Endodermal cell (in vitro differentiated cells): Measurements from ENCODE around the gene BTG2. TPM values are rescaled to one million over a fixed set of nuclear protein-coding genes. Genes with fewer than 3 reads are reported as not detected.

ENCODE experiments used
- DNase-seq: peaks from one replicate; pipeline ENCODE4 v3.0.0-alpha.2; 2017
- H3K27ac ChIP-seq: 2 replicates; pipeline ENCODE4 v1.5.1; 2013; ENCODE audit warnings: mild to moderate bottlenecking, low read depth, low read length, moderate library complexity
- H3K27me3 ChIP-seq: 2 replicates; pipeline ENCODE4 v1.6.1; 2013; ENCODE audit warnings: mild to moderate bottlenecking, low read length, moderate library complexity; ENCODE audit not compliant: insufficient read depth, control insufficient read depth, poor library complexity, severe bottlenecking
- H3K36me3 ChIP-seq: 2 replicates; pipeline ENCODE4 v1.7.0; 2013; ENCODE audit warnings: mild to moderate bottlenecking, low read length, moderate library complexity; ENCODE audit not compliant: control insufficient read depth, insufficient read depth
- H3K4me1 ChIP-seq: one replicate; pipeline ENCODE4 v1.7.0; 2013; ENCODE audit warnings: low read length; ENCODE audit not compliant: control insufficient read depth, insufficient read depth
- H3K4me3 ChIP-seq: 2 replicates; pipeline ENCODE4 v1.5.1; 2013; ENCODE audit warnings: mild to moderate bottlenecking, low read length, moderate library complexity
- H3K9ac ChIP-seq: 2 replicates; pipeline ENCODE4 v1.6.1; 2013; ENCODE audit warnings: mild to moderate bottlenecking, low read length, moderate library complexity; ENCODE audit not compliant: poor library complexity, severe bottlenecking; ENCODE audit errors: extremely low read depth
- H3K9me3 ChIP-seq: 2 replicates; pipeline ENCODE4 v1.6.1; 2013; ENCODE audit warnings: mild to moderate bottlenecking, low read length, moderate library complexity; ENCODE audit not compliant: control insufficient read depth
- H3K27ac Mint-ChIP-seq: 2 replicates; pipeline ENCODE4 v1.8.0; 2020; ENCODE audit warnings: mixed read lengths
- H3K27me3 Mint-ChIP-seq: 2 replicates; pipeline ENCODE4 v1.8.0; 2021; ENCODE audit warnings: mild to moderate bottlenecking, mixed read lengths; ENCODE audit not compliant: insufficient read depth
- H3K36me3 Mint-ChIP-seq: 2 replicates; pipeline ENCODE4 v1.8.0; 2020; ENCODE audit warnings: low read depth, mixed read lengths
- H3K4me1 Mint-ChIP-seq: 2 replicates; pipeline ENCODE4 v1.8.0; 2020; ENCODE audit warnings: mixed read lengths
- H3K4me3 Mint-ChIP-seq: 2 replicates; pipeline ENCODE4 v1.8.0; 2020; ENCODE audit warnings: mild to moderate bottlenecking, moderate library complexity, mixed read lengths
- H3K9me3 Mint-ChIP-seq: 2 replicates; pipeline ENCODE4 v1.8.0; 2020; ENCODE audit warnings: mild to moderate bottlenecking, mixed read lengths
- WGBS, 2 experiments: methylation state at CpG; one replicate each; pipeline versions ENCODE4 v1.1.5 to v1.1.7; 2013; ENCODE audit warnings: missing lambda C conversion rate in 2 of 2, mixed read lengths in 1 of 2; ENCODE audit not compliant: insufficient coverage in 1 of 2, insufficient read length in 1 of 2; 5-methylcytosine and 5-hydroxymethylcytosine counted together
- total RNA-seq, 2 donors: library from RNA; stranded (reverse); fragmentation: NEBNext Ultra II Directional in 1 of 2; extraction: Animal tissue kit (Norgen Biotek cat#: 25700) in 1 of 2; gene quantifications; 2 replicates in 1 of 2; 3 replicates in 1 of 2; pipeline ENCODE4 v1.2.1, GENCODE V29; 2021
- TF ChIP-seq, protein P1 (sequence below): fragments of 200-600 bp; sonication (generic); conservative IDR thresholded peaks from 2 replicates; pipeline ENCODE4 v1.5.0; 2021; ENCODE audit warnings: antibody characterized with exemption, mild to moderate bottlenecking

Gene BTG2
- total RNA-seq, 2 donors from 2014 or later, result 49.8 to 54.6 TPM

DNA sequence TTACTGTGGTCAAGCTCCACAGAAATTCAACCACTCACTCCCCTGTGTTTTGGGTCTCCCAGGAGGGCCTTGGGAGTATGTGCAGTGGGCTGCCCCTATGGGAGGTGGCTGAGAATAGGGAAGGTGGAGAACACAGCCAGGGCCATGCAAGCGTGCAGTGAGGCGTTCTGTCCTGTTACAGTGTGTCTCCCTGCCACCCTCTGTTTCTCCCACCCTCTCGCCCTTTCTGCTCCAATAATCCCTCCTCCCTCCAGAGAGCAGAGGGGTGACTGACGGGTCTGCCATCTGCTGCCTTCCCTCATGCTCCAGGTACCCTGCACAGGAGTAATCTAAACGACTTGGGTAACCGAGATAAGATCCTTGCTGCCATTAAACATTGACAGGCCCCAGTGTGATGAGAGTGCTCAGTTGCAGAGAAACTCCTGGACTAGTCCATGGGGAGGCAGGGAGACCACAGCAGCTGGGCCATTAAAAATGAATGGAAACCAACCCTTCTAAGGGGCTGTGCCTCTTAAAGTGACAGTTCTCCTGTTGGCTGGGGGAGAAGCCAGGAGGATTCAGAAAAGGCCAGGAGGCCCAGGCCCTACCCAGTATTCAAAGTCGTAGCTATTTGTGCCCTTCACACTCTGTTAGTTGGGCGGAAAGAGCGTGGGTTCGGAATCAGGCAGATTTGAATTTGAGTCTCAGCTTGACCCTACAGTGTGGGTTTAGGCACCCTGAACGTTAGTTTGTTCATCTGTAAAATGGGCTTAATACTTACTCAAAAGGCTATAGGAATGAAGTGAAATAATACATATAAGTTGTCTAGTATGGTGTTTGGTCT lies 22.4 kb upstream of the BTG2 start:
- no peak for DNase-seq
- H3K4me1 ChIP-seq, result peaks cover 20% of the 10 kb centered on the region
- 80 to 86% methylated on average over 9 to 11 of the region's 11 CpGs for WGBS, 2 experiments
- H3K36me3 ChIP-seq, result no peaks in the 10 kb centered on the region
- H3K9me3 ChIP-seq, result no peaks in the 10 kb centered on the region
- no peak overlapping the region for H3K4me3 ChIP-seq
- Mint-ChIP-seq H3K27ac (no peak overlapping the region), H3K27me3 (peaks cover 8% of the 10 kb centered on the region), H3K4me3 (no peak overlapping the region), H3K36me3 (no peaks in the 10 kb centered on the region), H3K9me3 (no peaks in the 10 kb centered on the region), H3K4me1 (peaks cover 45% of the 10 kb centered on the region)
- no peaks in the 10 kb centered on the region for H3K27me3 ChIP-seq
- no peak overlapping the region for H3K9ac ChIP-seq
- TF ChIP-seq, protein P1, sequence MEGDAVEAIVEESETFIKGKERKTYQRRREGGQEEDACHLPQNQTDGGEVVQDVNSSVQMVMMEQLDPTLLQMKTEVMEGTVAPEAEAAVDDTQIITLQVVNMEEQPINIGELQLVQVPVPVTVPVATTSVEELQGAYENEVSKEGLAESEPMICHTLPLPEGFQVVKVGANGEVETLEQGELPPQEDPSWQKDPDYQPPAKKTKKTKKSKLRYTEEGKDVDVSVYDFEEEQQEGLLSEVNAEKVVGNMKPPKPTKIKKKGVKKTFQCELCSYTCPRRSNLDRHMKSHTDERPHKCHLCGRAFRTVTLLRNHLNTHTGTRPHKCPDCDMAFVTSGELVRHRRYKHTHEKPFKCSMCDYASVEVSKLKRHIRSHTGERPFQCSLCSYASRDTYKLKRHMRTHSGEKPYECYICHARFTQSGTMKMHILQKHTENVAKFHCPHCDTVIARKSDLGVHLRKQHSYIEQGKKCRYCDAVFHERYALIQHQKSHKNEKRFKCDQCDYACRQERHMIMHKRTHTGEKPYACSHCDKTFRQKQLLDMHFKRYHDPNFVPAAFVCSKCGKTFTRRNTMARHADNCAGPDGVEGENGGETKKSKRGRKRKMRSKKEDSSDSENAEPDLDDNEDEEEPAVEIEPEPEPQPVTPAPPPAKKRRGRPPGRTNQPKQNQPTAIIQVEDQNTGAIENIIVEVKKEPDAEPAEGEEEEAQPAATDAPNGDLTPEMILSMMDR, result no peak
- H3K27ac ChIP-seq, result no peak overlapping the region

DNA sequence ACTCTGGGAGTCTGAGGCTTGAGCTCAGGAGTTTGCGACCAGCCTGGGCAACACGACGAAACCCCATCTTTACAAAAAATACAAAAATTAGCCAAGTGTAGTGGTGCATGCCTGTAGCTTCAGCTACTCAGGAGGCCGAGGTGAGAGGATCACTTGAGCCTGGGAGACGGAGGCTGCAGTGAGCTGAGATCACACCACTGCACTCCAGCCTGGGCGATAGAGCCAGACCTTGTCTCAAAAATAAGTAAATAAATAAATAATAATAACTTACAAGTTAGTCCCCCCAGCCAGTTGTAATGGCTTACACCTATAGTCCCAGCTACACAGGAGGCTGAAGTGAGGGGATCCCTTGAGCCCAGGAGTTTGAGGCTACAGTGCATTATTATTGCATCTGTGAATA lies 21.7 kb upstream of the BTG2 start:
- H3K36me3 Mint-ChIP-seq, result no peaks in the 10 kb centered on the region
- no peak overlapping the region for H3K27ac Mint-ChIP-seq
- TF ChIP-seq, protein P1, result no peak
- Histone ChIP-seq H3K4me1 (peaks cover 13% of the 10 kb centered on the region), H3K9ac (no peak overlapping the region), H3K9me3 (no peaks in the 10 kb centered on the region), H3K27me3 (no peaks in the 10 kb centered on the region), H3K36me3 (no peaks in the 10 kb centered on the region), H3K4me3 (no peak overlapping the region), H3K27ac (no peak overlapping the region)
- no peak overlapping the region for H3K4me3 Mint-ChIP-seq
- WGBS, 2 experiments, result 96 to 100% methylated on average over 3 to 5 of the region's 6 CpGs
- DNase-seq, result no peak
- H3K9me3 Mint-ChIP-seq, result no peaks in the 10 kb centered on the region
- H3K4me1 Mint-ChIP-seq, result peaks cover 43% of the 10 kb centered on the region
- H3K27me3 Mint-ChIP-seq, result peaks cover 11% of the 10 kb centered on the region

DNA sequence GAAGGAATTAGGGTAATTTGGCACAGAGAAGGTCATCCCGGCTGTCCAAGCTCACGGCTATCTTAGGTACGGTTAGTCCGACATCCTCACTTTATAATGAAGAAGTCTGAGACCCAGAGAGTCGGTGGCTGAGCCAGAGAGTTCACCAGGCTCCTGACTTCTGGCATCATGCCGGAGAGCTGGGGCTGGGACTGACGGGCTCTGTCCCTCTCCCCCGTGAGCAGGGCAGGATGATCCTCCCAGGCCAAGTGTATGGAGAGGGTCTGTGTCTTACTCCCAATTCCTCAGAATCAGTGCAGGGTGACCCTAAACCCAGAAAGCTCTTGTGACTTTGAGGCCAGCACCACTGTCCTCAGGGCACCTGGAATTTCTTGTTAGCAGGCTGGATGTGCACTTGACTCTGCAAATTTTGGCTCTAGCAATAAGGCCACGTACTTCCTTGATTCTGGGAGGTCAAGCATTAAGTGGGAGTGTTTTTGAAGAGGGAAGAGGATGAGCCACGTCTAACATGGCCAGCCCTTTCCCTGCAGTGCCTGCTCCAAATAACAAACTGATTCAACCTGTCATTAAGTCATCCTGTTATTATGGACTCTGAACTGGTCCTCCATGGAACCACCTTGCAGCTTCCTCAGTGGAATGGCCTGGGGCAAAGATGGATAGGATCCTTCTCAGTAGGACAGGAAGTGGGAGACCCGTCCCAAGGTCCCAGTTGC lies 20.8 kb upstream of the BTG2 start:
- Histone ChIP-seq H3K9ac (no peak overlapping the region), H3K4me1 (peaks cover 15% of the 10 kb centered on the region), H3K36me3 (no peaks in the 10 kb centered on the region), H3K27ac (no peak overlapping the region), H3K27me3 (no peaks in the 10 kb centered on the region), H3K4me3 (no peak overlapping the region), H3K9me3 (no peaks in the 10 kb centered on the region)
- TF ChIP-seq, protein P1, result no peak
- Mint-ChIP-seq H3K4me1 (peaks cover 45% of the 10 kb centered on the region), H3K36me3 (no peaks in the 10 kb centered on the region), H3K27ac (no peak overlapping the region), H3K4me3 (no peak overlapping the region), H3K9me3 (no peaks in the 10 kb centered on the region), H3K27me3 (peaks cover 17% of the 10 kb centered on the region)
- WGBS, 2 experiments, result 83 to 96% methylated on average over 7 to 11 of the region's 11 CpGs
- no peak for DNase-seq
